Measurements from ENCODE around the gene ZNF41. TPM values are rescaled to one million over a fixed set of nuclear protein-coding genes. Genes with fewer than 3 reads are reported as not detected.
A peak's percentile ranks its signal among the peaks of the same experiment; 100 is the strongest.
"Not testable (repeated sequence)": the region's sequence is repeated elsewhere in the genome, so short reads cannot be mapped to it uniquely, and the experiment has no call there.

The ZNF41 gene
- total and polyA plus RNA-seq, 2 of the 13 experiments (the other 11 are each of a cell fraction or from before 2014, with no cell fraction given): 2.3 to 3.9 TPM

DNA sequence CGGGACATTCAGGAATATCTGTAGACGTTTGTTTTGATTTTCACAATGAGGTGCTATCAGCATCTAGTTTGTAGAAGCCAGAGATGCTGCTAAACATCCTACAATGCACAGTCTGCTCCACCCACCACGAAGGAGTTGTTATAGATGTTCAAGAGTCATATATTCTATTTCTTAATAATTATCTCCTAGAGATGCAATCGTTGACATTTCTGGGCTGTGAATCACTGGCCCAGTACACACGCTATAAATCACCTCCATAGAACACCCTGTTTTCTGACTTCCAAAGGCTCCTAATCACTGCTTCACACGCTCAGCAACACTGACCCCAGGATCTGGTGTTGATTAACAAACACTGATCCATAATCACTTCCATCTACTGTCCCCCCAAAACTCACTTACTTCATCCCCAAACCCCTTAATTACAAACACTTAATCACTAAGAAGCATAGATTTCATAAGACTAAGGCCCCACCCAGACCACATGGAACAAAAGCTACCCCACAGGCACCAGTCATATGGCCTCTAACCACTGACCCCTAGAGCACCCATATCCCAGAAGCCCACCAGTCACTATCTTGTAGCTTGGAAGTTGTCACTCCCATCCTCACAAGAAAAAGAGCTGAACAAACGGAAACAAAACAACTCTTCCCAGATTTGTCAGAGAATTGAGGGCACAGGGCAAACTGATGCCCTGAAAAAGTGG lies 31.7 kb upstream of the ZNF41 start (continued):
- TF ChIP-seq KLF9 (CRISPR knock-in tag; IDR thresholded peaks at IDR 0.05; ENCODE audit: low read depth): no peak
- no peak for TF ChIP-seq SRSF9 (IDR thresholded peaks at IDR 0.05; ENCODE audit: borderline replicate concordance, insufficient read depth, low read depth, low read length, poor library complexity, severe bottlenecking)

GRCh38 chrX:47513034-47513965 lies 30.3 kb upstream of the ZNF41 start:
- in situ Hi-C loops (cut with HindIII; ENCODE audit: extremely low pct_ligation_motif_present, low pct_unique_long_range_greater_than_20kb); H3K27ac ChIP-seq (ENCODE audit: extremely low read length, insufficient read depth, low read length); POLR2A ChIA-PET; DNase-seq (ENCODE audit: low spot score); H2AFZ ChIP-seq (ENCODE audit: low read length); CTCF ChIA-PET (ENCODE audit: low intra/inter-chr PET ratio, low total read pairs); intact Hi-C loops (cut with micrococcal nuclease; ENCODE audit: unreplicated experiment); H3K9me3 ChIP-seq (ENCODE audit: low read length); H3K27me3 ChIP-seq (ENCODE audit: control insufficient read depth in 1 of 2, insufficient read depth in 2 of 2, low read length in 2 of 2); H3K36me3 ChIP-seq (replicated peaks in 1 of 2; ENCODE audit: control insufficient read depth in 1 of 2, insufficient read depth in 2 of 2, low read length in 2 of 2); H3K9ac ChIP-seq (ENCODE audit: insufficient read depth, low read depth, low read length); H4K20me1 ChIP-seq (ENCODE audit: insufficient read depth, low read length); BruUV-seq (replicated peaks); H3K79me2 ChIP-seq (ENCODE audit: insufficient read depth, low read length); H3K4me1 ChIP-seq (ENCODE audit: insufficient read depth, low read length); FAIRE-seq; TF ChIP-seq NR2F6 (CRISPR knock-in tag; IDR thresholded peaks at IDR 0.05): not testable (repeated sequence)
- peak; percentile 88 for ATAC-seq
- TF ChIP-seq NR2F6 (IDR thresholded peaks at IDR 0.05): 0 out of 2 replicates have a peak, but pooled peaks have one; percentile 18
- Histone ChIP-seq H3K4me2 (ENCODE audit: low read depth, low read length) (peak overlapping the region; percentile 57; the same call in 1 of the 2 replicates), H3K4me3 (replicated peaks in 1 of 3; ENCODE audit: insufficient read depth in 1 of 3, low read depth in 2 of 3, low read length in 3 of 3) (peak overlapping the region in 1 of 3 experiments; percentile 50; a peak in 4 of 6 replicates)
- WGBS (ENCODE audit: low lambda C conversion rate): 10% methylated on average over 9 of the region's 70 CpGs

DNA sequence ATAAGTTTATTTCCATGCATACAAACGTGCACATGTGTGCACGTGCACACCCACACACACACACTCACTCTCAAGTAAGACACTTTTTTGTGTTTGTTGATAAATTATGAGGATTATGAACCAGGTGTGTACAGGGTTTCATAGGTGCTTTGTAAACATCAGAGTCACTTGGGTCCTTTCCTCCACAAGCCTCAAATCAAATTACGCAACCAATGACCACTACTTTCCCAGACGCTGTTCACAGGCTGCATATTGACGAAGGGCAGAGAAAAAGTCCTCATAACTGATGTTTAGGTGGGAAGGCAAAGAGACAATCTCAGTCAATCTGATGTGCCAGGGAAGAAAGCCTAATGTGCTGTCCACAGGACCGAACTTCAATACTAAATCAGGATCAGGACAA lies 29.4 kb upstream of the ZNF41 start:
- intact Hi-C loops (cut with micrococcal nuclease; ENCODE audit: unreplicated experiment); H3K9ac ChIP-seq (ENCODE audit: insufficient read depth, low read depth, low read length): not testable (repeated sequence)

More for the DNA sequence above, 29.4 kb upstream of the ZNF41 start:
- WGBS (ENCODE audit: low lambda C conversion rate): 40% methylated on average over 4 of the region's 6 CpGs
- H3K79me2 ChIP-seq (ENCODE audit: insufficient read depth, low read length); H3K27ac ChIP-seq (ENCODE audit: extremely low read length, insufficient read depth, low read length); POLR2A ChIA-PET; H3K4me3 ChIP-seq (replicated peaks in 1 of 3; ENCODE audit: insufficient read depth in 1 of 3, low read depth in 2 of 3, low read length in 3 of 3); H3K36me3 ChIP-seq (replicated peaks in 1 of 2; ENCODE audit: control insufficient read depth in 1 of 2, insufficient read depth in 2 of 2, low read length in 2 of 2); CTCF ChIA-PET (ENCODE audit: low intra/inter-chr PET ratio, low total read pairs); H3K4me1 ChIP-seq (ENCODE audit: insufficient read depth, low read length); FAIRE-seq; in situ Hi-C loops (cut with HindIII; ENCODE audit: extremely low pct_ligation_motif_present, low pct_unique_long_range_greater_than_20kb); ATAC-seq; H2AFZ ChIP-seq (ENCODE audit: low read length); H3K4me2 ChIP-seq (ENCODE audit: low read depth, low read length); BruUV-seq (replicated peaks); DNase-seq (ENCODE audit: low spot score); H3K27me3 ChIP-seq (ENCODE audit: control insufficient read depth in 1 of 2, insufficient read depth in 2 of 2, low read length in 2 of 2); H3K9me3 ChIP-seq (ENCODE audit: low read length); H4K20me1 ChIP-seq (ENCODE audit: insufficient read depth, low read length): not testable (repeated sequence)
- TF ChIP-seq CEBPB (IDR thresholded peaks at IDR 0.05; ENCODE audit: borderline replicate concordance, low read depth, low read length) (peak; percentile 28; the same call in 1 of the 2 replicates), CEBPG (CRISPR knock-in tag; IDR thresholded peaks at IDR 0.05) (peak; percentile 47)
